Upper lobe of left lung (tissue), 4 donors: ENCODE measurements around the gene BTAF1.

Experiments used
- CTCF ChIP-seq, 6 experiments: fragments of 450-650 bp in 4 of 6; fragments of 200-600 bp in 2 of 6; sonication (generic) in 2 of 6; IDR thresholded peaks; one replicate each; pipeline ENCODE4 v1.5.1; 2016 to 2019; ENCODE audit warnings: antibody characterized with exemption in 6 of 6
- POLR2A ChIP-seq, 4 donors: fragments of 450-650 bp; IDR thresholded peaks; one replicate each; pipeline ENCODE4 v1.5.1; 2016 to 2017; ENCODE audit warnings: antibody characterized with exemption in 4 of 4, mild to moderate bottlenecking in 2 of 4

- TF ChIP-seq CTCF (IDR thresholded peaks at IDR 0.05) (no peak), POLR2A (IDR thresholded peaks at IDR 0.05) (no peak)
Measured at GRCh38 chr10:91987397-91988037, 63.9 kb downstream of the BTAF1 start.
